ENCODE measurements around the gene PROCR. TPM values are rescaled to one million over a fixed set of nuclear protein-coding genes. Genes with fewer than 3 reads are reported as not detected.

Gene PROCR
- polyA plus RNA-seq, 1 donor from 2014 or later, result 0.30 TPM

GRCh38 chr20:35165221-35166185, 6.4 kb upstream of the PROCR start:
- no peak overlapping the region for H3K9ac ChIP-seq (ENCODE audit: low read length)
- H3K9me3 ChIP-seq (ENCODE audit: low read length), result no peaks in the 10 kb centered on the region
- H3K27ac ChIP-seq (ENCODE audit: low read length), result no peak overlapping the region
- H2AFZ ChIP-seq (ENCODE audit: low read depth, low read length), result no peak overlapping the region
- TF ChIP-seq REST (IDR thresholded peaks at IDR 0.05; ENCODE audit: borderline replicate concordance) (no peak), TAF1 (IDR thresholded peaks at IDR 0.05; ENCODE audit: low read depth) (no peak), POLR2AphosphoS5 (IDR thresholded peaks at IDR 0.05) (no peak), EP300 (conservative IDR thresholded peaks at IDR 0.05; ENCODE audit: poor library complexity, severe bottlenecking) (no peak), SMC3 (conservative IDR thresholded peaks at IDR 0.05; ENCODE audit: poor library complexity) (no peak), RAD21 (conservative IDR thresholded peaks at IDR 0.05) (no peak), EZH2 (IDR thresholded peaks at IDR 0.05; ENCODE audit: borderline replicate concordance, insufficient read depth, low read length, poor library complexity, severe bottlenecking) (no peak)
- no peaks in the 10 kb centered on the region for H3F3A ChIP-seq (ENCODE audit: insufficient read depth, low read length, poor library complexity, severe bottlenecking)
- H3K9me2 ChIP-seq (ENCODE audit: insufficient read depth, low read length), result no peaks in the 10 kb centered on the region
- no peak overlapping the region for H3K4me3 ChIP-seq (ENCODE audit: low read length)
- no peaks in the 10 kb centered on the region for H4K20me1 ChIP-seq (ENCODE audit: insufficient read depth)
- no peaks in the 10 kb centered on the region for H3K27me3 ChIP-seq (ENCODE audit: insufficient read depth, low read depth, low read length)
- H3K36me3 ChIP-seq (ENCODE audit: insufficient read depth, low read length), result no peaks in the 10 kb centered on the region
- H3K4me2 ChIP-seq (ENCODE audit: low read length), result no peak overlapping the region
- no peaks in the 10 kb centered on the region for H3K79me2 ChIP-seq (replicated peaks; ENCODE audit: insufficient read depth, low read length)

- Histone ChIP-seq H3K9me2 (ENCODE audit: insufficient read depth, low read length) (no peaks in the 10 kb centered on the region), H3K36me3 (ENCODE audit: insufficient read depth, low read length) (no peaks in the 10 kb centered on the region), H3K9ac (ENCODE audit: low read length) (no peak overlapping the region), H3K4me2 (ENCODE audit: low read length) (no peak overlapping the region), H2AFZ (ENCODE audit: low read depth, low read length) (no peak overlapping the region), H3K4me3 (ENCODE audit: low read length) (no peak overlapping the region), H3K79me2 (replicated peaks; ENCODE audit: insufficient read depth, low read length) (no peaks in the 10 kb centered on the region), H3K27ac (ENCODE audit: low read length) (no peak overlapping the region), H3K9me3 (ENCODE audit: low read length) (no peaks in the 10 kb centered on the region), H4K20me1 (ENCODE audit: insufficient read depth) (no peaks in the 10 kb centered on the region), H3F3A (ENCODE audit: insufficient read depth, low read length, poor library complexity, severe bottlenecking) (no peaks in the 10 kb centered on the region), H3K27me3 (ENCODE audit: insufficient read depth, low read depth, low read length) (no peaks in the 10 kb centered on the region)
- TF ChIP-seq CTCF (IDR thresholded peaks at IDR 0.05; ENCODE audit: poor library complexity, severe bottlenecking) (no peak), SMC3 (conservative IDR thresholded peaks at IDR 0.05; ENCODE audit: poor library complexity) (no peak), TAF1 (IDR thresholded peaks at IDR 0.05; ENCODE audit: low read depth) (no peak), EZH2 (IDR thresholded peaks at IDR 0.05; ENCODE audit: borderline replicate concordance, insufficient read depth, low read length, poor library complexity, severe bottlenecking) (no peak), EP300 (conservative IDR thresholded peaks at IDR 0.05; ENCODE audit: poor library complexity, severe bottlenecking) (no peak), POLR2AphosphoS5 (IDR thresholded peaks at IDR 0.05) (no peak), MXI1 (conservative IDR thresholded peaks at IDR 0.05; ENCODE audit: poor library complexity, severe bottlenecking) (no peak), REST (IDR thresholded peaks at IDR 0.05; ENCODE audit: borderline replicate concordance) (no peak), RAD21 (conservative IDR thresholded peaks at IDR 0.05) (no peak)
Observed at GRCh38 chr20:35166242-35166830, 5.5 kb upstream of the PROCR start.

Measured in neural cell (in vitro differentiated cells).